ENCODE data around the gene RPS6KA4.
"Not testable (repeated sequence)": the region's sequence is repeated elsewhere in the genome, so short reads cannot be mapped to it uniquely, and the experiment has no call there.

RPS6KA4 gene

DNA sequence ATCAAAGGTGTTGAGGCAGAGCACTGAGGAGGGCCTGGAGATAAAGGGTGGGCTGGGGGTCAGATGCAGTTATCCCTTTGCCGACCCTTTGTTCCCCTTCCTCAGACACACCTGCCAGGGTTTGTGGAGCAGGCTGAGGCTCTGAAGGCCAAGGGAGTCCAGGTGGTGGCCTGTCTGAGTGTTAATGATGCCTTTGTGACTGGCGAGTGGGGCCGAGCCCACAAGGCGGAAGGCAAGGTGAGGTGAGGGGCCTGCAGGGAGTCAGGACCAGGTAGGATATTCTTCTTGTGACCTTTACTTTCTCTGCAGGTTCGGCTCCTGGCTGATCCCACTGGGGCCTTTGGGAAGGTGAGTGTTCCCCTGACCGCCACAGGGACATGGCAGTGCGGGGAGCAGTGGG lies 38.4 kb upstream of the RPS6KA4 start:
- DNase-seq = no peak
- TF ChIP-seq GATA1 (IDR thresholded peaks at IDR 0.05; ENCODE audit: low read depth, low read length) (no peak), POLR2A (IDR thresholded peaks at IDR 0.05; ENCODE audit: low read length) (no peak)

GRCh38 chr11:64321026-64321425 lies 37.9 kb upstream of the RPS6KA4 start:
- TF ChIP-seq POLR2A (IDR thresholded peaks at IDR 0.05; ENCODE audit: low read length) (no peak), GATA1 (IDR thresholded peaks at IDR 0.05; ENCODE audit: low read depth, low read length) (no peak)
- DNase-seq = no peak

DNA sequence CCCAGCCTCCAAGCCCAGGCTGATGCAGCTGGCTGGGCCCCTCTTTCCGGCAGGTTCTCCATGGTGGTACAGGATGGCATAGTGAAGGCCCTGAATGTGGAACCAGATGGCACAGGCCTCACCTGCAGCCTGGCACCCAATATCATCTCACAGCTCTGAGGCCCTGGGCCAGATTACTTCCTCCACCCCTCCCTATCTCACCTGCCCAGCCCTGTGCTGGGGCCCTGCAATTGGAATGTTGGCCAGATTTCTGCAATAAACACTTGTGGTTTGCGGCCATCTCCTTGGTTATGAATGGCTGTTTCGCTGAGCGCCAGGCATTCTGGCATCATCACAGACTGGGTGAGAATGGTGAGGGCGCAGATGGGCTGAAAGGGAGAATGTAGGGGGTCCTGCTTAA lies 37.4 kb upstream of the RPS6KA4 start:
- DNase-seq = no peak
- TF ChIP-seq GATA1 (IDR thresholded peaks at IDR 0.05; ENCODE audit: low read depth, low read length) (no peak), POLR2A (IDR thresholded peaks at IDR 0.05; ENCODE audit: low read length) (no peak)

DNA sequence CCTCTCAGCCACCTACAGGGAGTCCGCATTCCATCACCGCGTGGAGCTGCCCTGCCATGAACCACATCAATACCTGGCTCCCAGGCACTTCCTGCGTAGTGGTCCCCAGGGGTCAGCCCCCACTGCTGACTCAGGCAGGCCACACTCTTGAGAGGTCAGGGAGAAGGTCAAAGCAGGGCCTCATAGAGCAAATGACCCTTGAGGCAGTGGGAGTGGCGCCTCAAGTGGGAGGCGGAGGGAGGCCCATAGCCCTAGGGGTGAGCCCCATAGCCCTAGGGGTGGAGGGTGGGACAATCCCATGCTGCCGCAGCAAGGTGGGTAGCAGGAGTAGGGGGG lies 36.1 kb upstream of the RPS6KA4 start:
- TF ChIP-seq GATA1 (IDR thresholded peaks at IDR 0.05; ENCODE audit: low read depth, low read length) (no peak), POLR2A (IDR thresholded peaks at IDR 0.05; ENCODE audit: low read length) (no peak)
- no peak for DNase-seq

GRCh38 chr11:64323373-64323772 lies 35.6 kb upstream of the RPS6KA4 start:
- no peak for TF ChIP-seq POLR2A (IDR thresholded peaks at IDR 0.05; ENCODE audit: low read length)
- no peak for TF ChIP-seq GATA1 (IDR thresholded peaks at IDR 0.05; ENCODE audit: low read depth, low read length)
- no peak for DNase-seq

DNA sequence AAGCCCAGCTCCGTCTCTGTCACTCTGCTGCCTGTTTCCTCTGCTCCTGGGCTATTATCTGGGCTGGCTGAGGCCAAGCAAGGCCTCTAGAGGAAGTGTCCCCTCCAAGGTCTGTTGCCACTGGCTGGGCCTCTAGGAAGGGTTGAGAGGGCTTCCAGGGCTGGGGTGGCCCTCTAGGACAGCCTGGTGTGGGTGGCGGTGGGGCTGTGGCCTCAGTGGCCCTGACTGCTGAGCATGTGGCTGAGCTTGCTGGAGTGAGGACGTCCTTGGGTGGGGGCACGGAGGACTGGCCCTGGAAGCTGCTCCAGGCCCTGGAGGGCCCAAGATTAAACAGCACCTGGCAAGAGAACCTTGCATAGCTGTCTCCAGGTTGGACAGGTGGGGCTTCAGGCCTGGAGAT lies 35.0 kb upstream of the RPS6KA4 start:
- DNase-seq = not testable (repeated sequence)

- no peak for DNase-seq
- TF ChIP-seq GATA1 (IDR thresholded peaks at IDR 0.05; ENCODE audit: low read depth, low read length) = no peak
- TF ChIP-seq POLR2A (IDR thresholded peaks at IDR 0.05; ENCODE audit: low read length) = no peak
These were observed 34.1 kb upstream of the RPS6KA4 start for GRCh38 chr11:64324692-64325469.

DNA sequence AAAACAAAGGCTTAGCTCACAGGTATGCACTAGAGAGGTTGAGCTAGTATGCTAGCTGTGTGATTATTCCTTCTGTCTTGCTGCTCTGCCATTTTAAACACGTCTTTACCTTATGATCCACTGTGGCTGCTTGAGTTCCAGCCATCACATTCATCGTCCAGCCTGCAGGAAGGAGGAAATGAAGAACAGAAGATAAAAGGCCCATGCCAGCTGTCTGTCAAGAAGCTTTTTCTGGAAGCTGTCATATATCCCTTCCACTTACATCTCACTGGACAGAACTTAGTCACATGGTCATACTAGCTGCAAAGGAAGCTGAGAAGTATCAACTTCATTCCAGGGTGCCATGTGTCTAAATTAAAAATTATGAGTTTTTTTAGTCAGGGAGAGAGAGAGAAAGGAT lies 31.6 kb upstream of the RPS6KA4 start:
- DNase-seq = no peak
- TF ChIP-seq GATA1 (IDR thresholded peaks at IDR 0.05; ENCODE audit: low read depth, low read length) = no peak
- TF ChIP-seq POLR2A (IDR thresholded peaks at IDR 0.05; ENCODE audit: low read length) = no peak

DNA sequence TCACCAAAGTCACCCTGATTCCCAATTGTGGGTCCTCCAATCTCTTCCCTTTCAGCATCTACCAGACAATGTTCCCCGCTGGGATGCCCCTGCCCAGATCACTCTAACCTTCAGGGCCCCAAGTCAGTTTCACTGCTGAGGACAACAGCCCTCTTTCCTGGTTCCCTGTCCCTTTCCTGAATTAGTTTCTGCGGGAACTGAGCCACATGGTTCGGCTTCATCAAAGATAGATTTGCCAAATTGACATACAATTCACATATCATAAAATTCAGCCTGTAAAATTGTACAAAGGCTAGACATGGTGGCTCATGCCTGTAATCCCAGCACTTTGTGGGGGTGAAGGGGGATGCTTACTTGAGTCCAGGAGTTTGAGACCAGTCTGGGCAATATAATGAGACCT lies 31.0 kb upstream of the RPS6KA4 start:
- no peak for DNase-seq
- no peak for TF ChIP-seq GATA1 (IDR thresholded peaks at IDR 0.05; ENCODE audit: low read depth, low read length)
- TF ChIP-seq POLR2A (IDR thresholded peaks at IDR 0.05; ENCODE audit: low read length) = no peak

DNA sequence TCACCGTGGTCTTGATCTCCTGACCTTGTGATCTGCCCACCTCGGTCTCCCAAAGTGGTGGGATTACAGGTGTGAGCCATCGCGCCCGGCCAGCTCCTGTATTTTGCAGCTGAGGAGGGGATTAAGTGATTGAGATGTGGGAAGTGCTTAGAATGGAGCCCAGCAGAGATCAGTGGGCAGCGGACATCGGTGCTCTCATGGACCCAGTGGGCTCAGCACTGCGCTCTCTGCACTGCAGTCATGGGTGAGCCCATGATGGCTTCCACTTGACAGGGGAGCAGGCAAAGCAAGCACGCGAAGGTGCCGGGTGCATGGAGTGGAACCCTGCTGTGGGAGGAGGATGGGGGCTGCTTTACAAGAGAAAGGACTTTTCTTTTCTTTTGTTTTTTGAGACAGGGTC lies 28.1 kb upstream of the RPS6KA4 start:
- no peak for DNase-seq
- TF ChIP-seq GATA1 (IDR thresholded peaks at IDR 0.05; ENCODE audit: low read depth, low read length) (no peak), POLR2A (IDR thresholded peaks at IDR 0.05; ENCODE audit: low read length) (no peak)

- no peak for TF ChIP-seq GATA1 (IDR thresholded peaks at IDR 0.05; ENCODE audit: low read depth, low read length)
- no peak for TF ChIP-seq POLR2A (IDR thresholded peaks at IDR 0.05; ENCODE audit: low read length)
- DNase-seq = peak; percentile 95 to 97
These were observed 27.2 kb upstream of the RPS6KA4 start for GRCh38 chr11:64331569-64332371.

DNA sequence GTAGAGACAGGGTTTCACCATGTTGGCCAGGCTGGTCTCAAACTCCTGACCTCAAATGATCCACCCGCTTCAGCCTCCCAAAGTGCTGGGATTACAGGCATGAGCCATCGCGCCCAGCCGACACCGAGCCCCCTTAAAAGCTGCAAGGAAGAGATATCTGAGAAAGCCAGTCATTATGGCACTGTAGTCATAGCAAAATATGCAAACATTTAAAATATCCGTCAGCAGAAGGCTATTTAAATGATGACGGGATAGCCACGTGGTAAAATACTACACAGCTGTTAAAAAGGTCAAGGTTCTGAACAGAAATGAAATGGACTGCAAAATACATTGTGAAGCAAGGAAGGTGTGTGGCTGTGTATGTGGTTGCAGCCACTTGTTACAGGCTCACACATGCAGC lies 25.4 kb upstream of the RPS6KA4 start:
- TF ChIP-seq GATA1 (IDR thresholded peaks at IDR 0.05; ENCODE audit: low read depth, low read length) (no peak), POLR2A (IDR thresholded peaks at IDR 0.05; ENCODE audit: low read length) (no peak)
- peak; percentile 67 to 84 for DNase-seq

GRCh38 chr11:64334764-64335735 lies 23.9 kb upstream of the RPS6KA4 start:
- TF ChIP-seq POLR2A (IDR thresholded peaks at IDR 0.05; ENCODE audit: low read length) = peak; percentile 46
- TF ChIP-seq GATA1 (IDR thresholded peaks at IDR 0.05; ENCODE audit: low read depth, low read length) = peak; percentile 83
- peak; percentile 98 to 100 for DNase-seq

All from erythroblast (primary cell).